Measurements from ENCODE around the gene B3GNT9.

B3GNT9 gene

DNA sequence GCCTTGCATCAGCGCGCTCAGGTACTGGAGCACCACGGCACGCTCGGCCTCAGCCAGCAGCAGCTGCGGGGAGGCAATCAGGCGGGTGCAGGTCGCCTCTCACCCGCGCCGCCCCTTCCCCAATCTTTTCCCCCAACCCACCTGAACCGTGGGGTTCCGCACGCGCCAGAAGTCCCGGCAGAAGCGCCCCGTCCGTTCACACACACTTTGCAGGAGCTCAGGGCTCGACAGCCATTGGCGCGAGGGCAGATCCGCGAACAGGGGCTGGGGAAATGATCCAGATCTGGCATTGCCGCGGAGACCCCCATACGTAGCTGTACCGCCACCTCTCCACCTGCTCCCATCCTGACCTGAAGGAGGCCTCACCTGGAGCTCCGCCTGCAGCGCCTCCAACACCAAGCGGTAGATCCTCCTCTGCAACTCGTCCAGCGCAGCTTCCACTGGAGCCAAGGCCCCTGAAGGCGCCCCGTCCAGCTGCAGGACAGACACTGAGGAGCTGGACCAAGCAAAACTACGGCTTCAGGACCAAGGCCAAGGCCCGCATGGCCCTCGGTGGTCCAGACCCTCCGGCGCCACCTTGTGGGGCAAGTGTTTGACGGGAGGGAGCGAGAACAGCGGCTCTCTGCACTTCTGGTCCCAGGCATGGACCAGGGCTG, 34.3 kb upstream of the B3GNT9 start:
- peak; percentile 15 to 20 for DNase-seq

GRCh38 chr16:67184453-67184994, 33.7 kb upstream of the B3GNT9 start:
- DNase-seq = no peak

- DNase-seq = peak; percentile 87 to 94
Measured at GRCh38 chr16:67183627-67184452, 33.0 kb upstream of the B3GNT9 start, which contains the start of gene MATCAP1. Gene MATCAP1, minus strand, starts transcription at chr16:67183963. Its CDS starts 3,353 bp downstream, at chr16:67180610.

DNA sequence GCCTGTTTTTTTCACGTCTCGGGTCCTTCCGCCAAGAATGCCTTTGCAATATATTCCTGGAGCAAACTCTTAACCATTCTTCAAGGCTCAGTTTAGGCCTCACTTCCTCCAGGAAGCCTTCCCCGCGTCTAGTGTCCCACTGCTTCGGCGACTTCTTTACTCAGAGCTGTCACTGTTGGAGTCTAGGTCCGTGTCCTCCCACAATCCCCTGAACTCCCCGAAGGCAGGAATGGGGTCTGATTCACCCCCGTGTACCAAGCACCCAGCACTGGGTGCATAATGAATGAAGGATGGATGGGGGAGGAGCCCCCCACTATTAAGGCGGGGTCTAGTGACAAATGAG, 32.5 kb upstream of the B3GNT9 start:
- no peak for DNase-seq

DNA sequence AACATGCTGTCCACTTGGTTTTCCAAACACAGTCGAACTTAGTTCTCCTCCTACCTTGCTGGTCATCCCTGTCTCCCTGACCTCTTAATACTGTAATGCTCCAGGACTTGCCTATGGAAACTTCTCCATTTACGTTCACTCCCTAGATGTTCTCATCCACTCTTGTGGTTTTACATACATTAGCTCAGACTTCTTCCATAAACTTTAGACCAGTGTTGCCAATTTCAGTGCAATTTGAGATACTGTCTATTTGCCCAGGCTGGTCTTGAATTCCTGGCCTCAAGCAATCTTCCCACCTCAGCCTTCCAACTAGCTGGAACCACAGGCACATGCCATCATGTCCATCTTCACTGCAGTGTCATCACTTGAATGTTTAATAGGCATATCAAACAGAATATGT, 31.5 kb upstream of the B3GNT9 start:
- DNase-seq = no peak

DNA sequence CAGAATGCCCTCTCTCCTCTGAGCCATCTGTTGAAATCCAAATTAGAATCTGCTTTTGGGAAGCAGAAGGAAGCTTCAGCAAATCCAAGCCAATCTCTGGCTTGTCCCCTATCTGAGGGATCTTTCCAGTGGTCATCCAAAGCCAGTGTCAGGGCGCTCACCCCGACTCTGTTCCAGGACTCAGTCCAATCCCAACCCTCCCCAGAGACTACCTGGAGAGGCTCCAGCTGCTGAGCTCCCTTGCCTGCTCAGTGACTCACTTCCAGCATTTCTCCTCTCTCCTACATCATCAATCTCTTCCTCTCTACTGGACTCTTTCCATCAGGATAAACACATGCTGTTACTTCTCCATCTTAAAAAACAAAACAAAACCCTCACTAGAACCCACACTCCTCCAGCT, 30.5 kb upstream of the B3GNT9 start:
- DNase-seq = no peak

DNA sequence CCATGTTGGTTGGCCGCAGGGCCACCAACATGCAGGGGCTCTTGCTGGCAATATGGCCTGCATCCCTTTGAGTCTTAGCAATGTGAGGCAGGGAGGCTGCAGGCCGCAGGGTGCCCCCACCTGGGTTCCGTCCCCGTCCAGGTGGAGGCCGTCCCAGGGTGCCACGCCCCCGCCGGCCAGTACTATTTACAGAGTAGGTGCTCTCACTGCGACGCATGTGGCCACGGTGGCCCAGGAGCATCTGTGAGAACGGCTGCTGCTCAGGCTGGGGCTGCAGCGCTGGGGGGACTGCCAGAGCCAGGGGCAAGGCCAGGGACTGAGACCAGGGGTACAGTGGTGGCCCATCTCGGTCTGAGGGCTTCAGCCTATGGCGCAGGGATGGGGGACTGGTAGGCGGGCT, 29.4 kb upstream of the B3GNT9 start:
- no peak for DNase-seq

- no peak for DNase-seq
Measured at GRCh38 chr16:67179421-67180080, 28.8 kb upstream of the B3GNT9 start.

GRCh38 chr16:67177743-67178699, 27.2 kb upstream of the B3GNT9 start:
- DNase-seq = peak; percentile 60 to 78

GRCh38 chr16:67176662-67177061, 25.9 kb upstream of the B3GNT9 start:
- DNase-seq = no peak

DNA sequence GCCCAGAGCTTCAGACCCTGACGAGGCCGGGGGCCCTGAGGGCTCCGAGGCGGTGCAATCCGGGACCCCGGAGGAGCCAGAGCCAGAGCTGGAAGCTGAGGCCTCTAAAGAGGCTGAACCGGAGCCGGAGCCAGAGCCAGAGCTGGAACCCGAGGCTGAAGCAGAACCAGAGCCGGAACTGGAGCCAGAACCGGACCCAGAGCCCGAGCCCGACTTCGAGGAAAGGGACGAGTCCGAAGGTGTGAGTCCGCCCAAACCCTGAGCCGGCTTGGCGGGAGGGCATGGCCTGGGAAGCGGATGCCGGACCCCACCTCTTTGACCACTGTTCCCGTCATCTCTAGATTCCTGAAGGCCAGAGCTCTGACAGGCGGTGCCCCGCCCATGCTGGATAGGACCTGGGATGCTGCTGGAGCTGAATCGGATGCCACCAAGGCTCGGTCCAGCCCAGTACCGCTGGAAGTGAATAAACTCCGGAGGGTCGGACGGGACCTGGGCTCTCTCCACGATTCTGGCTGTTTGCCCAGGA, 24.0 kb upstream of the B3GNT9 start:
- no peak for DNase-seq

DNA sequence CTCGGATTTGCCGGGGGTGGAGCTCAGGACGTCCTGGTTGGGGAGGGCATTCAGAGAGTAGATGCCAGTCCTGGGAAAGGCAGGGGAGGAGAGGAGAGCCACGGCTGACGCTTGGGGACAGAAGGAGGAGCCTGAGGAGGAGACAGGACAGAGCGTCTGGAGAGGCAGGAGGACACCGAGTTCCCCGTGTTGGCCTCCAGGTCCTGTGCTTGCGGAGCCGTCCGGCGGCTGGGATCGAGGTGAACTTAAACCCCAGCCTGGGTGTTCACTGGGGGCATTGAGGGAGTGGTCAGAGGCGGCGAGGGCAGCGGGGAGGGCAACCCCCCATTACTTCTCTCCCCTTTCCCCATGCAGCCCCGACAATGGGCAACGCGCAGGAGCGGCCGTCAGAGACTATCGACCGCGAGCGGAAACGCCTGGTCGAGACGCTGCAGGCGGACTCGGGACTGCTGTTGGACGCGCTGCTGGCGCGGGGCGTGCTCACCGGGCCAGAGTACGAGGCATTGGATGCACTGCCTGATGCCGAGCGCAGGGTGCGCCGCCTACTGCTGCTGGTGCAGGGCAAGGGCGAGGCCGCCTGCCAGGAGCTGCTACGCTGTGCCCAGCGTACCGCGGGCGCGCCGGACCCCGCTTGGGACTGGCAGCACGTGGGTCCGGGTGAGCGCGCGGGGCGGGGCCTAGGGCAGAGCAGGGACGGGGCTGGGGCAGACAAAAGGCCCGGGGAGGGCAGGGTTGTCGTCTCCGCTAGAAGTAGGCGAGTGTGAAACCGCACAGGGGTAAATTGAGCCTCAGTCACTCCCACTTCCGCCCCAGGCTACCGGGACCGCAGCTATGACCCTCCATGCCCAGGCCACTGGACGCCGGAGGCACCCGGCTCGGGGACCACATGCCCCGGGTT, 23.3 kb upstream of the B3GNT9 start:
- DNase-seq = peak; percentile 33 to 62

- no peak for DNase-seq
Measured at GRCh38 chr16:67173323-67173722, 22.5 kb upstream of the B3GNT9 start.

GRCh38 chr16:67170949-67171649, 20.3 kb upstream of the B3GNT9 start:
- no peak for DNase-seq

DNA sequence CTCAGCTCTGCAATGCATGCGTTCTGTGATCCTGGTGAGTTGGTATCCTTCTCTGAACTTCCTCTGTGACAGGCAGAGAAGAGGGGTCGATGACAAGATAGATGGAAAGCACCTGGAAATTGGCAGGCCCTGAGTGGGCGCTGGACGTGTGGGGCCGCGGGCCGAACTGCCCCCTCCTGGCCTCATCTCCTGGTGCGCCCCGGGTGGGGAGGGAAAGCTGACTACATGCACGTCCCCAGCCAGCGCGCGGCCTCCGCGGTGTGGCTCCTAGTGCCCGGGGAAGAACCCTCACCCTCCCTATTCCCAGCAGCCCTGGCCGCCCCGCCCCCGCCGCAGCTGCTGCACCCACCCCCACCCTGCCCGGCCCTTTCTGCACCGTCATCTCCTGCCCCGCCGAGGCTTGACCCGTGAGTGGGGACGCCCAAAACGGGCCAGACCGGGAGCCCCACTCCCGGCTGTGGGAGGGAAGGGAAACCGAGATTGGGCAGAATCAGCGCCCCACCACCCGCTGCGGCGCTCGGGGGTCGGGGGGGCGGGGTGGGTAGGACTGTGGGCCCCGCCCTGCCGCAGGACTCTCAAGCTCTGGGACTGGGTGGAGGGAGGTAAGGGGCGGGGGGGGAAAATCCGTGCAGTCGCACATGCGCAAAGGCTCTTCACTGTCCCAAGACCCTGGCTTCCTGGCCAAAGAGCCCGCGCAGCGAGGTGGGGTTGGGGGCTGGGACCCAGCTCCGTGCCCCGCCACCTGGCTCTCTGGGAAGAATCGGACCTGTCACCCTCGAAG, 19.6 kb upstream of the B3GNT9 start, which contains the start of gene NOL3:
TSS of gene NOL3 (plus strand) at position 371 of the 781 bp plus-strand sequence.
- DNase-seq = peak; percentile 30 to 34

DNA sequence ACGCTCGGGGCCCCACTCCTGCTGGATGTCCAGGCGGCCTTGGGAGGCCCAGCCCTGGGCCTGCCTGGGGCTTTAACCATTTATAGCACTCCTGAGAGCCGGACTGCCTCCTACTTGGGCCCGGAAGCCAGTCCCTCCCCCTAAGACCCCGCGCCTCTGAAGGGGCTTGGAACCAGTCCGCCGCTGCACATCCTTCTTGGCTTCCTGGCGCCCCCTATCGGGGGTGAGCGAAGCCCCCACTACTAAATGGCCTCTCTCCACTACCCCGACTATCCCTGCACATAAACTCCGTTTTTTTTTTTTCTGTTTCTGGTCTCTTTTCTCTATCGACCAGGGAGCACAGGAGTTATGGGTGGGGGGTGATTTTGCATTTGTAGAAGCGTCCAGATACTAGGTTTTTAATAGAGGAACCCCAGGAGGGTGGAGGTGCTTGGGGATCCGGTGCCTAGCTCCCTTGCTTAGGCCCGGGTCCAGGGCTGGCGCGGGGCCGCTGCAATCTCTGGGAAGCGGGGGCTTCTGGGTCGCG, 18.9 kb upstream of the B3GNT9 start:
- DNase-seq = no peak

- no peak for DNase-seq
Measured at GRCh38 chr16:67169011-67169451, 18.2 kb upstream of the B3GNT9 start.

DNA sequence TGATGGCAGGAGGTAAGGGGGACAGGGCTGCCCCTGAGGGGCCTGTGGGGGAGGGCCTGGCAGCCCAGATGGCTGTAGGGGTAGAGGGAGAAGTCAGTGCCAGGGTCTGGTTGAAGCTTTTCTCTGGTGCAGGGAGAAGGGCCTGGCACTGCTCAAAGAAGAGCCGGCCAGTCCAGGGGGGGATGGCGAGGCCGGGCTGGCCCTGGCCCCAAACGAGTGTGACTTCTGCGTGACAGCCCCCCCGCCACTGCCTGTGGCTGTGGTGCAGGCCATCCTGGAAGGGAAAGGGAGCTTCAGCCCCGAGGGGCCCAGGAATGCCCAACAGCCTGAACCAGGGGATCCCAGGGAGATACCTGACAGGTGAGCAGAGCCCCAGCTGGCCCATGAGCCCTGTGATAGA, 16.8 kb upstream of the B3GNT9 start:
- no peak for DNase-seq

DNA sequence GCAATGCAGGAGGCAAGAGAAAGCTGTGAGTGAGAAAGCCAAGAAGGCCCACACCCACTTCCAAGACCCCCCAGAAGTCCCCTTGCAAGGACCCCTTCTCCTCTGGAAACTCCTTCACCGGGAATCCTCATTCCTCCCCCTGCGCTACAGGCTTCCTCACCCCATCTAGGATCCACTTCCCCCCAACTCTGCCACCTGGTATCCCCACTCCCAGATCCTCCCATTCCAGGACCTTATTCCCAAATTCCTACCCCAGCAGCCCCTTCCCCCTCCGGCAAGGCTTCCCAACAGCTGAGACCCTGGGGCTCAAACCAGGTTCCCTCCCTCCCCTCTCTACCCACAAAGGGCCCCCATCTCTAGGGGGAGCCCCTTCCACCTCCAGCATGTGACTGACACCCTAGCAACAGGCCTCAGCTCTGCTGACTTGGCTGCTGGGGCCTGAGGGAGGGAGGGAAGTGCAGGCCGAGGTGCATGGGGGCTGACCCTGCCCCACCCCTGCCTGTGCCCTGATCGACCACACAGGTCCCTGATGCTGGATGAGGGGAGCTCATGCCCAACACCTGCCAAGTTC, 15.9 kb upstream of the B3GNT9 start:
- no peak for DNase-seq
